ENCODE measurements around the gene SP100. TPM values are rescaled to one million over a fixed set of nuclear protein-coding genes. Genes with fewer than 3 reads are reported as not detected.

SP100 gene
- total and polyA plus RNA-seq, 9 donors = 63.1 to 89.6 (median 75.0) TPM

DNA sequence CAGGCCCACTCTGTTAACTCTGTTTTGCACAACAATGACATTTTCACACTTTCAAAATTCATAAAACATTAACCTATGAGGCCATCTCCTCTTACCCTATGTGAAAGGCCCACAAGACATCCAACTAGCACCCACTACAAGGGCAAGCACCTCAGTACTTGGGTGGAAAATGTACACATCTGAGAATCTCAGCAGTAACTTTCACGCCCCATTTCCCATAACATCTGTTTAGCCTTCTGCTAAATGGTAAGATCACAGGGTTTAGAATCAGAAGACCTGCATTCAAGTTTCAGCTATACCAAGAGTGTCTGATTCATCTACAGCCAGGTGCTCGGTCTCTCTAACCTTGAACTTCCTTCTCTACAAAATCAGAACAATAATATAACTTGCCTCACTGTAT lies 89.2 kb downstream of the SP100 start:
- intact Hi-C loops (cut with DNase I) = no loop called here
- no peaks in the 10 kb centered on the region for H3K9me3 ChIP-seq
- no peak overlapping the region for H3K27ac ChIP-seq
- H3K4me3 ChIP-seq = no peak overlapping the region
- 90 to 95% (median 93%) methylated on average over 2 of the region's 2 CpGs for WGBS, 3 donors
- H3K4me1 ChIP-seq (ENCODE audit: insufficient read depth) = no peaks in the 10 kb centered on the region
- DNase-seq = no peak
- H3K27me3 ChIP-seq = no peaks in the 10 kb centered on the region
- H3K36me3 ChIP-seq = no peaks in the 10 kb centered on the region
- TF ChIP-seq, protein P1, sequence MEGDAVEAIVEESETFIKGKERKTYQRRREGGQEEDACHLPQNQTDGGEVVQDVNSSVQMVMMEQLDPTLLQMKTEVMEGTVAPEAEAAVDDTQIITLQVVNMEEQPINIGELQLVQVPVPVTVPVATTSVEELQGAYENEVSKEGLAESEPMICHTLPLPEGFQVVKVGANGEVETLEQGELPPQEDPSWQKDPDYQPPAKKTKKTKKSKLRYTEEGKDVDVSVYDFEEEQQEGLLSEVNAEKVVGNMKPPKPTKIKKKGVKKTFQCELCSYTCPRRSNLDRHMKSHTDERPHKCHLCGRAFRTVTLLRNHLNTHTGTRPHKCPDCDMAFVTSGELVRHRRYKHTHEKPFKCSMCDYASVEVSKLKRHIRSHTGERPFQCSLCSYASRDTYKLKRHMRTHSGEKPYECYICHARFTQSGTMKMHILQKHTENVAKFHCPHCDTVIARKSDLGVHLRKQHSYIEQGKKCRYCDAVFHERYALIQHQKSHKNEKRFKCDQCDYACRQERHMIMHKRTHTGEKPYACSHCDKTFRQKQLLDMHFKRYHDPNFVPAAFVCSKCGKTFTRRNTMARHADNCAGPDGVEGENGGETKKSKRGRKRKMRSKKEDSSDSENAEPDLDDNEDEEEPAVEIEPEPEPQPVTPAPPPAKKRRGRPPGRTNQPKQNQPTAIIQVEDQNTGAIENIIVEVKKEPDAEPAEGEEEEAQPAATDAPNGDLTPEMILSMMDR (IDR thresholded peaks at IDR 0.05) = no peak
- TF ChIP-seq POLR2A (IDR thresholded peaks at IDR 0.05) (no peak), EP300 (IDR thresholded peaks at IDR 0.05) (no peak)

- 78 to 83% (median 79%) methylated on average over 4 of the region's 4 CpGs for whole genome bisulfite sequencing, 3 donors
- DNase-seq = no peak
- no peaks in the 10 kb centered on the region for H3K27me3 ChIP-seq
- intact Hi-C loops (cut with DNase I) = no loop called here
- no peak overlapping the region for H3K27ac ChIP-seq
- no peaks in the 10 kb centered on the region for H3K9me3 ChIP-seq
- TF ChIP-seq EP300 (IDR thresholded peaks at IDR 0.05) (no peak), POLR2A (IDR thresholded peaks at IDR 0.05) (no peak)
- TF ChIP-seq, protein P1 (IDR thresholded peaks at IDR 0.05) = no peak
- H3K4me1 ChIP-seq (ENCODE audit: insufficient read depth) = no peaks in the 10 kb centered on the region
- H3K4me3 ChIP-seq = no peak overlapping the region
- no peaks in the 10 kb centered on the region for H3K36me3 ChIP-seq
Observed at GRCh38 chr2:230512955-230513748, 97.2 kb downstream of the SP100 start.

GRCh38 chr2:230520061-230520874 lies 104.3 kb downstream of the SP100 start:
- H3K36me3 ChIP-seq = no peaks in the 10 kb centered on the region
- no peak for DNase-seq
- H3K9me3 ChIP-seq = no peaks in the 10 kb centered on the region
- TF ChIP-seq EP300 (IDR thresholded peaks at IDR 0.05) (no peak), POLR2A (IDR thresholded peaks at IDR 0.05) (no peak)
- TF ChIP-seq, protein P1 (IDR thresholded peaks at IDR 0.05) = no peak
- H3K4me3 ChIP-seq = no peak overlapping the region
- no peak overlapping the region for H3K27ac ChIP-seq
- H3K27me3 ChIP-seq = no peaks in the 10 kb centered on the region
- intact Hi-C loops (cut with DNase I) = no loop called here
- WGBS, 3 donors = 79 to 85% (median 79%) methylated on average over 9 of the region's 9 CpGs
- no peaks in the 10 kb centered on the region for H3K4me1 ChIP-seq (ENCODE audit: insufficient read depth)

DNA sequence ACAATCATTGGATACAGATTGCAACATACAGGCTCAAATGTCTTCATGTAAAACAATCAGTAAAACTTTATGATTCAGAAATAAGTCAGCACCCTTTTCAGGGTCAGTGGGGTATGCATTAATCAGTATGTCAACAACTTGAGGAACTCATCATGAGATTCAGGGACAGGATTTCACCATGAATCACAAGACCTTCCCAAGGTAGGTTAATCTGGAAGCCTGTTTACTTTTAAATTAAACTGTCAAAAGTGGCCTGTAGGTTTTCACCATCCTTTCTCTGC lies 104.8 kb downstream of the SP100 start:
- intact Hi-C loops (cut with DNase I) = no loop called here
- H3K4me3 ChIP-seq = no peak overlapping the region
- TF ChIP-seq, protein P1 (IDR thresholded peaks at IDR 0.05) = no peak
- no peak for TF ChIP-seq POLR2A (IDR thresholded peaks at IDR 0.05)
- TF ChIP-seq EP300 (IDR thresholded peaks at IDR 0.05) = no peak

More for the DNA sequence above, 104.8 kb downstream of the SP100 start:
- Histone ChIP-seq H3K9me3 (no peaks in the 10 kb centered on the region), H3K27ac (no peak overlapping the region), H3K27me3 (no peaks in the 10 kb centered on the region), H3K36me3 (no peaks in the 10 kb centered on the region), H3K4me1 (ENCODE audit: insufficient read depth) (no peaks in the 10 kb centered on the region)
- DNase-seq = no peak
